CD4-positive, alpha-beta T cell treated with Interleukin-10 for 1 hour (primary cell): ENCODE data around the gene FBXL16.

ENCODE experiments used
- DNase-seq: peaks from one replicate; pipeline ENCODE4 v3.0.0-alpha.2; 2020

Gene FBXL16

DNA sequence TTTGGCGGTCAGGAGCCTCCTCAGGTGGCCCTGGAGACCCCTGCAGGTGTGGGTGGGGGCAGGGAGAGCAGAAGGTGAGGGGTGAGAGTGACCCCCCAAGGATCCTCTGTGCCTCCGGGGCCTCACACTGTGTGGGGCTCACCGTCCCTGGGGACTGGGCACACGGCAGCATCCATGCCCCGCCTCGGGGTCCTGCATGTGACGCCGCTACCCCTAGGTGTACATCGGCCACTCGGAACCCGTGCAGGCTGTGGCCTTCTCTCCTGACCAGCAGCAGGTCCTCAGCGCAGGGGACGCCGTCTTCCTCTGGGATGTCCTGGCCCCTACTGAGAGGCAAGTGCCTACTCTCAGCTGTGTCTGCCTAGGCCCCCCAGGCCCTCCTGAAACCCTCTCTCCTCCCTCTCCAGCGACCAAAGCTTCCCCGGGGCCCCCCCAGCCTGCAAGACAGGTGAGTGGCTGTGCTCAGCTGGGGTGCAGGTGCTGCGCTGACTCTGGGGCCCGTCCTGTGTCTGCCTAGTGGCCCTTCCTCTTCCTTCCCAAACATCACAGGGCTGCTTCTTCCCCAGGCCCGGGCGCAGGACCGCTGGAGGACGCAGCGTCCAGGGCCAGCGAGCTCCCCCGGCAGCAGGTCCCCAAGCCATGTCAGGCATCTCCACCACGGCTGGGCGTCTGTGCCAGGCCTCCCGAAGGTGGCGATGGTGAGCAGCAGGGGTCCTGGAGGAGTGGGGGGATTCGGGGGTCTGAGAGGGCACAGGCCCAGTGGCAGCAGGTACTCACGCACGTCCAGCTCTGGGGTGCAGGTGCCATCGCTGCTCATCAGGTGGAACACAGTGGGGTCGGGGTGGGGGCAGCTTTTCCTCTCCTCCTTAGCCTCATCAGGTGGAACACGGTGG, 46.7 kb downstream of the FBXL16 start:
- no peak for DNase-seq

DNA sequence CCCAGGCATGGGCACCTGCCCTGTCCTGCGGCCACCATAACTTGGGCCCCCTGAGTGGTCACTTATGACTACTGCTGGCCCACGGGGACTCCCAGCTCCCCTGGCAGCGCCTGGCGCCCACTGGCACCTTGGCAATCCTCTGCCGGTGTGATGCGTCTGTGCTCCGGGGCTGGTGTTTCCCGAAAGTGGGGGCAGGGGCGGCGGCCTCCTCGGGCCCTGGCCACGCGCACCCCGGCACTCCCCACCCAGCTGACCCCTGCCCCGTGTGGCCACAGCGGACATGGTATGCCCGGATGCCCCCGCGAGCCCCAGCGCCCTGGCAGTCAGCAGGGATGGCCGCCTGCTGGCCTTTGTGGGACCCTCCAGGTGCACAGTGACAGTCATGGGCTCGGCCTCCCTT, 48.1 kb downstream of the FBXL16 start:
- no peak for DNase-seq

DNA sequence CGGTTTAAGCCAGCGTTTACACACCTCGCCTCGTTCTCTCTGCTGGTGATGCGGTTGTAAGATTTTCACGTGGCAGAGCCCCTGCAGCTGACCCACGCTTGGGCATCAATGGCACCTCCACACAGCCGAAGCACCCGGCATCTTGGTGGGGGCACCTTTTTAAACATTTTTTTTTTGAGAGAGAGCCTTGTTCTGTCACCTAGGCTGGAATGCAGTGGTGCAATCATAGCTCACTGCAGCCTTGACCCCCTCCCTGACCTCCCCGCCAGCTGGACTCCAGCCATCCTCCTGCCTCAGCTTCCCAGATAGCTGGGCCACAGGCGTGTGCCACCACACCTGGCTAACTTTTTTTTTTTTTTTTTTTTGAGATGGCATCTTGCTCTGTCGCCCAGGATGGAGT, 51.6 kb downstream of the FBXL16 start:
- DNase-seq = no peak

DNA sequence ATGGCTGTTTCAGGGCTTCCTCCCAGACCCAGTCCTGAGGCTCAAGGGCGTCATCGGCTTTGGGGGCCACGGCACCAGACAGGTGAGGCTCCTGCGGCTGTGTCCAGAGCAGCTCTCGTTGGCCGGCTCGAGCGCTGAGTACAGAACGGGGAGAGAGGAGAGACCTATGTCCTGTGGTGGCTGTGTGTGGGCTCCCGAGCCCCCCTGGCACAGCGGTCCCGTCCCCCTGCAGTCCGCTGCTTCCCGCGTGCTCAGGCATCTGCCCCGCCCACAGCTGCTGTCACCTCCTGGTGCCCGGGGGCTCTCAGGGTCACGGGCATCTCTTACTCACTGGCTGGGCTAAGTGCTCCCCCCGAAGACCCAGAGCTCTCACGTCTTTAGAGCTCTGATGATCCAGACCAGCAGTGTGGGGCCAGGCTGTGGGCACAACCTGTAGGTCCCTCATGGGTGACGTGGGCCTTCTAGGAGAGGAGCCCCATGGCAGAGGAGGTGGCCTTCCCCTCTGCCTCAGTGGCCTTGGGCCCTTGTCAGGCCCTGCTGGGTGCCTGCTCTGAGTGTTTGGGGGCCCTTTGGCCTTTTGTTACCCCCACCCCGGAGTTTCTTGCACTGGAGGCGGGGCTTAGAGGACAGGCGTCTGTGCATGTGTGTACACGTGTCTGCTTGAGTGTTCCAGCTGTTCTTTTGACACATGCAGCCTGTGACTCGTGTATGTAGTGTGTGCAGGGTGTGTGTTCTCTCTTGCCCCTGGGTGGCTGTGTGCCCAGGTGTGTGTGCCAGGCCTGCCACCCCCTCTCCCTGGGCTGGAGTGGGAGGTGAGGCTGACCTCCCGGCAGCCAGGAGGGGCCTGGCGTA, 52.9 kb downstream of the FBXL16 start:
- no peak for DNase-seq

DNA sequence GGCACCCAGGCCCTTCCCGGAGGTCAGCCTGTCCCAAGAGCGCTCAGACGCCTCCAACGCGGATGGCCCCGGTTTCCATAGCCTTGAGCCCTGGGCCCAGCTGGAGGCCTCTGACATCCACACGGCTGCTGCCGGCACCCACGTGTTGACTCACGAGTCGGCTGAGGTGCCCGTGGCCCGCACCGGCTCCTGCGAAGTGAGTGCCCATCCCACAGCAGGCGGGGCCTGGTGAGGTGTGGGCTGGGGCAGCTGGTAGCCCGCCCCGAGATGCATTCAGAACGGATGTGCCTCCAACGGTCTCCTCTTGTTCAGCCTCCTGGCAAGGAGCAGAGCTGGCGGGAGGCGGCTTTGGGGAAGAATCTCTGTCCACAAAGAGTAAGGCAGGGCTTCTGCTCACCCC, 53.8 kb downstream of the FBXL16 start:
- DNase-seq = no peak

DNA sequence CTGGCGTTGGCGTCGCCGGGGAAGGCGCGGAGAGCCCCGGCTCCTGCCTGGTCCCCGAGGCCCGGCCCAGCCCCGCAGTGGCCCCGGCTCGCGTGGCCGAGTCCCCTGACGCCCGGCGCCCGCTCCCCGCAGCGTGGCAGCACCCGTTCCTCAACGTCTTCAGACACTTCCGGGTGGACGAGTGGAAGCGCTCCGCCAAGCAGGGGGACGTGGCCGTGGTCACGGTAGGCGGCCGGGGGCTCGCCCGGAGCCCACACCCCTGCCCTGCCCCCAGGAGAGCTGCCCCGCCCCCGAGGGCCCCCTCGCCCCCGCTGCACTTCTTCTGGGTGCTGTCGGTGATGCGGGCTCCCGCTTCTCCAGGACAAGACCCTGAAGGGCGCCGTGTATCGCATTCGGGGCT, 56.0 kb downstream of the FBXL16 start:
- no peak for DNase-seq

DNA sequence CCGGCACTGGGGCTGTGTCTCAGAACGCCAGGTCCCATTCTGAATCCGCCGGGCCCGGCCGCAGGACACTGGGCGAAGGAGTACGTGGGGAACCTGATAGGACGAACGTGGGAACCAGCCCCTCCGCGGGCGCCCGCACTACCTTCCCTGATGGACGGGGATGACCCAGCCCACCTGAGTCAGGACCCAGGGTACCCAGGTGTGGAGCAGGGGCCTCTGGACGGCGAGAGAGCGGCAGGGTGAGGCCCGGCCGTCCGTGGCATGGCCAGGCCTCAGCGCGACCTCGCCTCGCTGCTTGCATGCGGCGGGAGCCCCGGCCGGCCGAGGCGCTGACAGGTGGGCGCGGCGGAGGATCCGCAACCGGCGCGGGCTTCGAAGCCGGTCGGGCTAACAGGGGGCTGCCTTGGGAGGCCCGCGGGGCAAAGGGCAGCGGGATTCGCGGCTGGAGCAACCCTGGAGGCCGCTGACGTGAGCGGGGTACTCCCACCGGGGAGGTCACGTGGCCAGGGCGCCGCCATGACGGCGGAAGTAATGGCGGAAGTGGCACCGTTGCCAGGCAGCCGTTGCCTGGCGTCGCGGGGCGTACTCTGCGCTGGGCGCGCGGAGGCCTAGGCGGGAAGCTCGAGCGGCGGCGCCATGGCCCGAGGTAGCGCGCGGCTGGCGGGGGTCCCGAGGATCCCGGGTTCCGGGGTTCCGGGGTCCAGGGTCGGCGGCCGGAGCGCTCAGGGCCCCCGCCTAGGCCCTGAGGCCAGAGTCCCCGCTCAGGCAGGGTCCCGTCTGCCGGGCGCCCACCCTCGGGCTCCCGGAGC, 56.6 kb downstream of the FBXL16 start, which contains the start of gene WDR90:
Gene WDR90, plus strand, starts transcription at position 585 of the 809 bp plus-strand sequence. Its CDS starts 52 bp downstream, at position 637.
- peak; percentile 90 for DNase-seq

DNA sequence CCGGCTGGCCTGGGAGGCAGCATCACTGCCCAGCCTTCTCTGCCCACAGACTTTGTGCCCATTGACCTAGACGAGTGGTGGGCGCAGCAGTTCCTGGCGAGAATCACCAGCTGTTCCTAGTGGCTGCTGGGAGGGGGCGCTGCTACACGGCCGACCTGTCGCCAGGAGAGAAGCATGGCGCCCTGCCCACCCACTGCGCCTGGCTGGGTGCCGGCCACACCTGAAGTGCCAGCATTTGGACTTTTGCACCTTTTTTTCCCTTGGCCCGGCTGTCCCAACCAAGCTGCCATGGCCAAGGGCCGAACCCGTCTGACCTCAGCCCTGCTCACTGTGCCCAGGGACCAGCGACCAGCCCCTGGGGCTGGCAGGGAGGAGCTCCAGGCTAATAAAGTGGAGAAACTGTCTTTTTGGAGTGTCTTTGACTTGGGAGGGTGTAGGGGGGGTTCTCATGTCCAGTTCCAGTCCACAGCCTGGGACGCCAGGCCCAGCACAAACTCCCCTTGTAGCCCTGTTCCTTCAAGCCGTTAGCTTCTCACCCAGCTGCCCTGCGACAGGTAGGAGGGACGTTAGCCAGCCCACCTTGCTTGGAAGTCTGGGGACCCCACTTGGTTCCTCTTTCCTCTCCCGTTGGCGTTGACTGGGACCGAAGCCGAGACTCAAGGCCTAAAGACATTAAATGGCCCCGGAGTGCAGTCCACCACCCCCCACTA, 57.4 kb downstream of the FBXL16 start:
- peak; percentile 39 for DNase-seq

DNA sequence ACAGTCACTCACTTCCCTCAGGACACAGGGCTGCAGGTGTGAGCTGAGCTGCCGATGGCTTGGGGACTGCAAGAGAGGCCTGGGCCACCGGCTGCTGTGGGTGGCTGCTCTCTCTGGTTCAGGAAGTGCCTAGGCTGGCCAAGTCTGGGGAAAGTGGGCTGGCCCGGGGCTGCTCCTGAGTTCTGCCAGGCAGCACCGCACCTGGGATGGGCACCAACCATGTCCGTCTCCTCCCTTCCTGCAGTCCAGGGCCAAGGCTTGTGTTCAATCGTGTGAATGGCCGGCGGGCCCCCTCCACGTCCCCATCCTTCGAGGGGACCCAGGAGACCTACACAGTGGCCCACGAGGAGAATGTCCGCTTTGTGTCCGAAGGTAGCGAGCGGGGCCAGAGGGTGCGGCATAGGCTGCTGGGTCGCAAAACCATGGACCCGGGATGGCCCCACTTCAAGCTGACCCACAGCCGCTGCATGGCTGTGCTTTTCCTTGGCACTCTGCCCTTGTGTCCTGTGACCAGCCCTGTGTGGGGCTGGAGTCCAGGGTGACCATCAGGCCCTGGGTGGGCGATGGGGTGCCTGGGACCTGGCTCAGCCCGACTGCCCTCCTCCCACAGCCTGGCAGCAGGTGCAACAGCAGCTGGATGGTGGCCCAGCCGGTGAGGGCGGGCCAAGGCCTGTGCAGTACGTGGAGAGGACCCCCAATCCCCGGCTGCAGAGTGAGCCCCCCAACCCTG, 58.3 kb downstream of the FBXL16 start:
- DNase-seq = no peak

DNA sequence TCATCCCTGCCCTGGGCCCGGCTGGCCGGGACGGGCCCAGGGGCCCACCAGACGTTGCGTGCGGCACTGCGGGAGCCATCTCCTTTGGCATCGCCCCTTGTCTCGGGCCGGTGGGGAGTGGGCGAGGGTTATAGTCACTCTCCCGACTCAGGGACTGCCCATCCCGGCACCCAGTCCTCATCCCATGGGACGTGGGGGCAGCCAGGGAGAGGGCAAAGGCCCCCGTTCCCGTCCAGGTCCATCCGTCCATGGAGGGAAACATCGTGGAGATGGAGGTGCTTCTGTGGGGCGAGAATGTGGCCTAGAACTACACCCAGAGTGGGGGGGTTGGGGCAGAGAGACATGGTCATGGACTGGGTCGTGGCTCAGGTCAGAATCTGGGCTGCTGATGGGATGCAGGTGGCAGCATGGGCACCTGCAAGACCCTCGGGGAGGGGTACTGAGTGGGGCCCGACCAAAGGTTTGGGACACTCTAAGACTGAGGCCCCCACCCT, 58.9 kb downstream of the FBXL16 start:
- DNase-seq = no peak

DNA sequence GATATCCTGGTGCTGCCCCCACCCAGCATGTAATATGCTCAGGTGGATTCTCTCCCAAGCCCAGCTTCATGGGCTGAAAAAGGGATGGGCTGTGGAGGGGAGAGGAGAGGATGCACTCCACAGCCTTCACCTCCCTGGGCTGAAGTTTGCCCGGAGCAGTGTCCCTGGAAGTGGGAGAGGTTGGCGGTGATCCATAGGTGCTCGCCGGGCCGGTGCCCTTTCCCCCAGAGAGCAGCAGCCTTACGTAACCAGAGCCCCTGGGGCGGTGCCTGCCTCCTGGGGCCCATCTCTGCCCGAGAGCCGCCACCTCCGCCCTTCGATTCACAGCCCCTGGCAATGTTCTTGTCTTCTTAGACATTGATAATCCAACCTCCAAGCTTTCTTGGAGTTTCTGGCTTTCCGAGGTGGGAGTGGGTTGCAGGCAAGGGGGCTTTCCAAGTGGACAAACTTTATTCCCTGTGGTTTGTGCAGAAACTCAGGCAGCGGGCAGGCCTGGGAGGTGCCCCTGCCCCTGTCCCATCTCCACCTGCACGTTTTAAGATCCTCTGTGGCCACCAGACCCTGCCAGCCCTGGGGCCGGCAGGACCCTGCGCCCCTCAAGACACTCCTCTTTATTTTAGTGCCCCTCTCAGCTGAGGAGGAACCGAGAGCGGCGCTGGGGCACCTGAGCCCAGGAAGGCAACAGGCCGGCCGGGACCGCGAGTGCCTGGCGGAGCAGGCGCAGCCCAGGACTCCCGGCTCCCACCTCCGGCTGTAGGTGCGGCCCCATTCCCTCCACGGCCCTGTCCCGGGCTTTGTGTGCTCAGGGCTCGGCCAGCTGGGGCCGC, 59.5 kb downstream of the FBXL16 start:
- no peak for DNase-seq

DNA sequence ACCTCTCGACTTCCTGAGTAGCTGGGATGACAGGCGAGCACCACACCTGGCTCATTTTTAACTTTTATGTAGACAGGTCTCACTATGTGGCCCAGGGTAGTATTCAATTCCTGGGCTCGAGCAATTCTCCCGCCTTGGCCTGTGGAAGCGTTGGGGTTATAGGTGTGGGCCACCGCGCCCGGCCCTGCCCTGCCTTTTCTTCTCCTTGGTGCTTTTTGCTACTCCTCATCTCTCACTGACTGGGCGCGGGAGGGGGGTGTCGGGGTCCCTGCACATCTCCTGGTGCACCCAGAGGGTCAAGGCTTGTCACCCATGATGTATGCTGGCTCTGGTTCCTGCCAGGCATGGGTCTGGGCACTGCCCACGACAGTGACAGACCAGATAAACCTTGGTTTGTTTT, 61.0 kb downstream of the FBXL16 start:
- DNase-seq = no peak

DNA sequence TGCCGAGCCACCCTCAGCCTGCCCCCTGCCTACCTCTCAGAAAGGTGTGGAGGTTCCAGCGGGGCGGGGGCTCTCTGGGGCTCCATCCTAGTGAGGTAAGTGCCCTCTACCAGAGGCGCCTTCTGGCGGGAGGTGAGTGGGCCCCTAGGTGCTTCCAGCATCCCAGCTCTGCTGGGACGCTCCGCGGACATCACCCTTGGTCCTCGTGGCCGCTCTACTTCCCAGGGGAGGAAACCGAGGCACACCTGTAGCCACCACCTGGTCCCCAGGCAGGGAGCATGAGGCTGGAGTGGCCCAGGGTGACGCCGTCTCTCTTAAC, 62.6 kb downstream of the FBXL16 start:
- DNase-seq = no peak
